Endodermal cell (in vitro differentiated cells): ENCODE data around the gene NFRKB. TPM values are rescaled to one million over a fixed set of nuclear protein-coding genes. Genes with fewer than 3 reads are reported as not detected.
"Not testable (repeated sequence)": the region's sequence is repeated elsewhere in the genome, so short reads cannot be mapped to it uniquely, and the experiment has no call there.

Source experiments
- DNase-seq: peaks from one replicate; pipeline ENCODE4 v3.0.0-alpha.2; 2017
- H3K27ac ChIP-seq: 2 replicates; pipeline ENCODE4 v1.5.1; 2013; ENCODE audit warnings: mild to moderate bottlenecking, low read depth, low read length, moderate library complexity
- H3K27me3 ChIP-seq: 2 replicates; pipeline ENCODE4 v1.6.1; 2013; ENCODE audit warnings: mild to moderate bottlenecking, low read length, moderate library complexity; ENCODE audit not compliant: insufficient read depth, control insufficient read depth, poor library complexity, severe bottlenecking
- H3K36me3 ChIP-seq: 2 replicates; pipeline ENCODE4 v1.7.0; 2013; ENCODE audit warnings: mild to moderate bottlenecking, low read length, moderate library complexity; ENCODE audit not compliant: control insufficient read depth, insufficient read depth
- H3K4me1 ChIP-seq: one replicate; pipeline ENCODE4 v1.7.0; 2013; ENCODE audit warnings: low read length; ENCODE audit not compliant: control insufficient read depth, insufficient read depth
- H3K4me3 ChIP-seq: 2 replicates; pipeline ENCODE4 v1.5.1; 2013; ENCODE audit warnings: mild to moderate bottlenecking, low read length, moderate library complexity
- H3K9ac ChIP-seq: 2 replicates; pipeline ENCODE4 v1.6.1; 2013; ENCODE audit warnings: mild to moderate bottlenecking, low read length, moderate library complexity; ENCODE audit not compliant: poor library complexity, severe bottlenecking; ENCODE audit errors: extremely low read depth
- H3K9me3 ChIP-seq: 2 replicates; pipeline ENCODE4 v1.6.1; 2013; ENCODE audit warnings: mild to moderate bottlenecking, low read length, moderate library complexity; ENCODE audit not compliant: control insufficient read depth
- H3K27ac Mint-ChIP-seq: 2 replicates; pipeline ENCODE4 v1.8.0; 2020; ENCODE audit warnings: mixed read lengths
- H3K27me3 Mint-ChIP-seq: 2 replicates; pipeline ENCODE4 v1.8.0; 2021; ENCODE audit warnings: mild to moderate bottlenecking, mixed read lengths; ENCODE audit not compliant: insufficient read depth
- H3K36me3 Mint-ChIP-seq: 2 replicates; pipeline ENCODE4 v1.8.0; 2020; ENCODE audit warnings: low read depth, mixed read lengths
- H3K4me1 Mint-ChIP-seq: 2 replicates; pipeline ENCODE4 v1.8.0; 2020; ENCODE audit warnings: mixed read lengths
- H3K4me3 Mint-ChIP-seq: 2 replicates; pipeline ENCODE4 v1.8.0; 2020; ENCODE audit warnings: mild to moderate bottlenecking, moderate library complexity, mixed read lengths
- H3K9me3 Mint-ChIP-seq: 2 replicates; pipeline ENCODE4 v1.8.0; 2020; ENCODE audit warnings: mild to moderate bottlenecking, mixed read lengths
- WGBS, 2 experiments: methylation state at CpG; one replicate each; pipeline versions ENCODE4 v1.1.5 to v1.1.7; 2013; ENCODE audit warnings: missing lambda C conversion rate in 2 of 2, mixed read lengths in 1 of 2; ENCODE audit not compliant: insufficient coverage in 1 of 2, insufficient read length in 1 of 2; 5-methylcytosine and 5-hydroxymethylcytosine counted together
- total RNA-seq, 2 donors: library from RNA; stranded (reverse); fragmentation: NEBNext Ultra II Directional in 1 of 2; extraction: Animal tissue kit (Norgen Biotek cat#: 25700) in 1 of 2; gene quantifications; 2 replicates in 1 of 2; 3 replicates in 1 of 2; pipeline ENCODE4 v1.2.1, GENCODE V29; 2021
- TF ChIP-seq, protein P1 (sequence below): fragments of 200-600 bp; sonication (generic); conservative IDR thresholded peaks from 2 replicates; pipeline ENCODE4 v1.5.0; 2021; ENCODE audit warnings: antibody characterized with exemption, mild to moderate bottlenecking

The NFRKB gene
- total RNA-seq, 2 donors from 2014 or later: 46.1 to 46.5 TPM

DNA sequence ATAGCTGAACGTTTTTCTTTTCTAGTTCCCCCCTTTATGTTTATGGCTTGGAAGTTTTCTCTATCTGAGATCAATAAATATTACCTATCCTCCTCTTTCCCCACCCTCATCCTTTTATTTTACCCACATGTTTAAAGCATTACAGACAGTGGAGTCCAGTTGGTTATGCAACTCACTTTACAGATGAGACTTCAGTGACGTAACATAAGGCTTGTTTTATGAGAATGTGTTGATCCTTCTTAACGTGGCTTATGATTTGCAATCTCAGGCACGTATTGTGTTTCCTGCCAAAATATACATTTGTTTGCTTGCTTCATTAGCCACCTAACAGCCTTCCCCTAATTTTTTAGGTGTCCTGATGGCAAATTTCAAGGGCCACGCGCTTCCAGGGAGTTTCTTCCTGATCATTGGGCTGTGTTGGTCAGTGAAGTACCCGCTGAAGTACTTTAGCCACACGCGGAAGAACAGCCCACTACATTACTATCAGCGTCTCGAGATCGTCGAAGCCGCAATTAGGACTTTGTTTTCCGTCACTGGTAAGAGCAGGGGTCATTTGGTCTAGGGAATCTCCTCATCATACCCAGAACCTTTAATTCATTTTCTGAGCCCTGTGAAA lies 43.1 kb downstream of the NFRKB start:
- H3K4me3 ChIP-seq: no peak overlapping the region
- 89 to 95% methylated on average over 9 to 14 of the region's 15 CpGs for WGBS, 2 experiments

DNA sequence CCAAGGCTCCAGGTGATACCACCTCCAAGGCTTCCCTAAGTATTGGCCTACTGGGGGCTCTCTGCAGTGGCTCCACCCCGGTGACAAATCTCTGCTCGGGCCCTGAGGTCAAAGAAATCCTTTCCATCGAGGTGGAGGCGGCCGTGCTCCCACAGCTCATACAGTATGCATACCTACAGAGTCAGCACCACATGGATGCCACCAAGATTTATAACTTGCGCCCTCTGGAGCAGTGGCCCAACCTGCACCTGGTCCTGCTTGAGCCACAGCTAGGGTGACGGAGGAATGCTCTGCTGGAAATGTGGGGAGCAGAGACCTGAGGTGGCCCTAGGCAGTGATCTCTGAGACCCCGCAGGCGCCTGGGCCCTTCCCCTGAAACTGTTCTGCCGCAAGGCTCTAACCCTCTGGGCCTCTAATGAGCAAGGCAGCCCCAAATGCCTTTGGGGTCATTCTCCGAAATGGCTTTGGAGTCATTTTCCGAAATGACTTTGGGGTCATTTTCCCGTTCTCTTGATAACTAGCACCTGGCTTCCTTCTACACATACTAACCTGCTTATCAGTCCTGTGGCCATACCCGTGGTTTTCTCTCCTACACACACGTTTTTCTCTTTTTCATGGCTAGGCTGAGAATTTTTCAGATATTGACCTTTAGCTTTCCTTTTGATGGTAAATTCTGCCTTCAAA lies 45.8 kb downstream of the NFRKB start:
- peaks cover 7% of the 10 kb centered on the region for H3K4me1 ChIP-seq
- no peak overlapping the region for H3K27ac Mint-ChIP-seq
- 92 to 98% methylated on average over 13 to 15 of the region's 15 CpGs for WGBS, 2 experiments

More for the DNA sequence above, 43.1 kb downstream of the NFRKB start:
- H3K4me1 Mint-ChIP-seq: peaks cover 34% of the 10 kb centered on the region
- no peaks in the 10 kb centered on the region for H3K27me3 Mint-ChIP-seq
- no peak overlapping the region for H3K9ac ChIP-seq
- TF ChIP-seq, protein P1, sequence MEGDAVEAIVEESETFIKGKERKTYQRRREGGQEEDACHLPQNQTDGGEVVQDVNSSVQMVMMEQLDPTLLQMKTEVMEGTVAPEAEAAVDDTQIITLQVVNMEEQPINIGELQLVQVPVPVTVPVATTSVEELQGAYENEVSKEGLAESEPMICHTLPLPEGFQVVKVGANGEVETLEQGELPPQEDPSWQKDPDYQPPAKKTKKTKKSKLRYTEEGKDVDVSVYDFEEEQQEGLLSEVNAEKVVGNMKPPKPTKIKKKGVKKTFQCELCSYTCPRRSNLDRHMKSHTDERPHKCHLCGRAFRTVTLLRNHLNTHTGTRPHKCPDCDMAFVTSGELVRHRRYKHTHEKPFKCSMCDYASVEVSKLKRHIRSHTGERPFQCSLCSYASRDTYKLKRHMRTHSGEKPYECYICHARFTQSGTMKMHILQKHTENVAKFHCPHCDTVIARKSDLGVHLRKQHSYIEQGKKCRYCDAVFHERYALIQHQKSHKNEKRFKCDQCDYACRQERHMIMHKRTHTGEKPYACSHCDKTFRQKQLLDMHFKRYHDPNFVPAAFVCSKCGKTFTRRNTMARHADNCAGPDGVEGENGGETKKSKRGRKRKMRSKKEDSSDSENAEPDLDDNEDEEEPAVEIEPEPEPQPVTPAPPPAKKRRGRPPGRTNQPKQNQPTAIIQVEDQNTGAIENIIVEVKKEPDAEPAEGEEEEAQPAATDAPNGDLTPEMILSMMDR: no peak
- peaks cover 4% of the 10 kb centered on the region for H3K36me3 Mint-ChIP-seq
- H3K27ac ChIP-seq: no peak overlapping the region
- no peaks in the 10 kb centered on the region for H3K9me3 Mint-ChIP-seq
- no peak overlapping the region for H3K27ac Mint-ChIP-seq
- peaks cover 7% of the 10 kb centered on the region for H3K4me1 ChIP-seq
- no peak for DNase-seq
- H3K4me3 Mint-ChIP-seq: no peak overlapping the region
- no peaks in the 10 kb centered on the region for H3K27me3 ChIP-seq
- no peaks in the 10 kb centered on the region for H3K9me3 ChIP-seq
- no peaks in the 10 kb centered on the region for H3K36me3 ChIP-seq

DNA sequence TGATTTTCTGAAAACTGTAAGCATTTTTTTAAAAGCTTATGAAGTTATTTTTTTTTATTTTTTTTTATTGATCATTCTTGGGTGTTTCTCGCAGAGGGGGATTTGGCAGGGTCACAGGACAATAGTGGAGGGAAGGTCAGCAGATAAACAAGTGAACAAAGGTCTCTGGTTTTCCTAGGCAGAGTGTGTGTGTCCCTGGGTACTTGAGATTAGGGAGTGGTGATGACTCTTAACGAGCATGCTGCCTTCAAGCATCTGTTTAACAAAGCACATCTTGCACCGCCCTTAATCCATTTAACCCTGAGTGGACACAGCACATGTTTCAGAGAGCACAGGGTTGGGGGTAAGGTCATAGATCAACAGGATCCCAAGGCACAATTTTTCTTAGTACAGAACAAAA lies 48.0 kb downstream of the NFRKB start:
- H3K4me1 Mint-ChIP-seq: peaks cover 20% of the 10 kb centered on the region
- not testable (repeated sequence) for H3K4me3 Mint-ChIP-seq, H3K4me1 ChIP-seq, DNase-seq, H3K36me3 ChIP-seq, H3K4me3 ChIP-seq, H3K27me3 ChIP-seq, H3K27ac Mint-ChIP-seq, H3K9me3 ChIP-seq, H3K27me3 Mint-ChIP-seq, H3K36me3 Mint-ChIP-seq, H3K27ac ChIP-seq, H3K9ac ChIP-seq, H3K9me3 Mint-ChIP-seq
- no CpG with 5 or more reads among the region's 3 CpGs for WGBS, 2 experiments

More for the DNA sequence above, 45.8 kb downstream of the NFRKB start:
- Mint-ChIP-seq H3K36me3 (no peaks in the 10 kb centered on the region), H3K4me1 (peaks cover 40% of the 10 kb centered on the region), H3K27me3 (no peaks in the 10 kb centered on the region), H3K4me3 (no peak overlapping the region), H3K9me3 (no peaks in the 10 kb centered on the region)
- no peaks in the 10 kb centered on the region for H3K36me3 ChIP-seq
- no peaks in the 10 kb centered on the region for H3K9me3 ChIP-seq
- DNase-seq: no peak
- no peaks in the 10 kb centered on the region for H3K27me3 ChIP-seq
- H3K4me3 ChIP-seq: no peak overlapping the region
- H3K9ac ChIP-seq: no peak overlapping the region
- no peak overlapping the region for H3K27ac ChIP-seq
- TF ChIP-seq, protein P1: no peak
